SK-N-SH (cell line): ENCODE measurements around the gene NDUFAF8. TPM values are rescaled to one million over a fixed set of nuclear protein-coding genes. Genes with fewer than 3 reads are reported as not detected.

Source experiments
- CTCF ChIA-PET: fragments of 300-600, 350-600 bp; formaldehyde crosslinking; extraction: SDS; loops from one replicate; lab custom pipeline; 2021; lab: Yijun Ruan, JAX
- POLR2A ChIA-PET: fragments of 350-600 bp; sonication (Branson Sonifier 250); formaldehyde crosslinking; extraction: SDS; loops from one replicate; lab custom pipeline; 2020; ENCODE audit warnings: antibody characterized with exemption, inconsistent platforms; lab: Yijun Ruan, JAX
- DNase-seq: peaks from one replicate; pipeline ENCODE4 v3.0.0; 2012
- H2AFZ ChIP-seq: fragments of 200-600 bp; sonication (generic); 2 replicates; pipeline ENCODE4 v1.8.1; 2016; ENCODE audit warnings: antibody characterized with exemption, mild to moderate bottlenecking, low read depth
- H3F3A ChIP-seq: fragments of 200-600 bp; sonication (generic); replicated peaks from 2 replicates; pipeline ENCODE3; 2016; ENCODE audit warnings: antibody characterized with exemption, mild to moderate bottlenecking; ENCODE audit not compliant: insufficient read depth
- H3K27ac ChIP-seq, 2 experiments: fragments of 200-500 bp in 1 of 2; fragments of 200-600 bp in 1 of 2; sonication (Bioruptor generic) in 1 of 2; sonication (generic), shearing (Covaris generic) in 1 of 2; 2 replicates each; pipeline versions ENCODE4 v1.5.1 to v1.6.1; 2014 to 2016; ENCODE audit warnings: low read depth in 2 of 2, inconsistent platforms in 1 of 2, low read length in 1 of 2, mild to moderate bottlenecking in 1 of 2, mixed read lengths in 1 of 2
- H3K27me3 ChIP-seq: fragments of 200-600 bp; sonication (generic), shearing (Covaris generic); 2 replicates; pipeline ENCODE4 v1.6.1; 2016; ENCODE audit warnings: mixed run types; ENCODE audit not compliant: insufficient read depth
- H3K36me3 ChIP-seq, 2 experiments: fragments of 200-500 bp in 1 of 2; fragments of 200-600 bp in 1 of 2; sonication (Bioruptor generic) in 1 of 2; sonication (generic) in 1 of 2; replicated peaks in 1 of 2; 2 replicates each; pipeline versions ENCODE3 to v1.5.1; 2014 to 2016; ENCODE audit warnings: low read length in 1 of 2, mild to moderate bottlenecking in 1 of 2; ENCODE audit not compliant: insufficient read depth in 2 of 2, control insufficient read depth in 1 of 2
- H3K4me1 ChIP-seq, 2 experiments: fragments of 200-500 bp in 1 of 2; fragments of 200-600 bp in 1 of 2; sonication (Bioruptor generic) in 1 of 2; sonication (generic), shearing (Covaris generic) in 1 of 2; 2 replicates each; pipeline versions ENCODE4 v1.5.1 to v1.6.1; 2014 to 2016; ENCODE audit warnings: low read depth in 1 of 2, low read length in 1 of 2, mixed run types in 1 of 2; ENCODE audit not compliant: insufficient read depth in 2 of 2, control insufficient read depth in 1 of 2
- H3K4me2 ChIP-seq: fragments of 200-600 bp; sonication (generic), shearing (Covaris generic); 2 replicates; pipeline ENCODE4 v1.6.1; 2017; ENCODE audit warnings: mixed run types
- H3K4me3 ChIP-seq, 2 experiments: fragments of 200-500 bp in 1 of 2; fragments of 200-600 bp in 1 of 2; sonication (Bioruptor generic) in 1 of 2; sonication (generic), shearing (Covaris generic) in 1 of 2; 2 replicates each; pipeline versions ENCODE4 v1.5.1 to v1.8.1; 2014 to 2016; ENCODE audit warnings: low read depth in 2 of 2, inconsistent platforms in 1 of 2, low read length in 1 of 2, mild to moderate bottlenecking in 1 of 2, mixed read lengths in 1 of 2, moderate library complexity in 1 of 2
- H3K79me2 ChIP-seq: fragments of 200-600 bp; sonication (generic); 2 replicates; pipeline ENCODE4 v1.8.1; 2017; ENCODE audit warnings: mild to moderate bottlenecking; ENCODE audit not compliant: insufficient read depth
- H3K9ac ChIP-seq: fragments of 200-600 bp; sonication (generic); 2 replicates; pipeline ENCODE4 v1.6.1; 2017; ENCODE audit warnings: mixed run types
- H3K9me2 ChIP-seq: fragments of 200-600 bp; sonication (generic); 2 replicates; pipeline ENCODE4 v1.6.1; 2017; ENCODE audit warnings: mixed run types
- H3K9me3 ChIP-seq: fragments of 200-600 bp; sonication (generic); 2 replicates; pipeline ENCODE4 v1.6.1; 2017; ENCODE audit warnings: mixed run types, mild to moderate bottlenecking, moderate library complexity
- H4K20me1 ChIP-seq: fragments of 200-600 bp; sonication (generic); 2 replicates; pipeline ENCODE4 v1.6.1; 2017; ENCODE audit warnings: mild to moderate bottlenecking, mixed run types; ENCODE audit not compliant: insufficient read depth
- ELF1 ChIP-seq: IDR thresholded peaks from 2 replicates; pipeline ENCODE4 v1.4.0; 2012
- EP300 ChIP-seq, 2 experiments: IDR thresholded peaks; 2 replicates each; pipeline versions ENCODE4 v1.4.0 to v1.6.1; 2012; ENCODE audit warnings: borderline replicate concordance in 1 of 2, low read depth in 1 of 2, low read length in 1 of 2
- EZH2phosphoT487 ChIP-seq: fragments of 200-600 bp; sonication (generic); IDR thresholded peaks from 2 replicates; pipeline ENCODE4 v1.6.1; 2017; ENCODE audit warnings: low read depth, mixed run types, mild to moderate bottlenecking, antibody characterized with exemption, moderate library complexity, borderline replicate concordance
- FOSL2 ChIP-seq: IDR thresholded peaks from 2 replicates; pipeline ENCODE4 v1.4.0; 2012; ENCODE audit warnings: low read depth, mild to moderate bottlenecking, moderate library complexity, borderline replicate concordance
- FOXJ3 ChIP-seq: sonication (generic); formaldehyde crosslinking; IDR thresholded peaks from 2 replicates; pipeline ENCODE4 v1.5.1; 2020; ENCODE audit warnings: mild to moderate bottlenecking, missing genetic modification reagents
- GATA2 ChIP-seq: sonication (generic); formaldehyde crosslinking; IDR thresholded peaks from 2 replicates; pipeline ENCODE4 v1.5.0; 2020; ENCODE audit warnings: mild to moderate bottlenecking, missing genetic modification reagents
- MEF2A ChIP-seq: IDR thresholded peaks from 2 replicates; pipeline ENCODE4 v1.4.0; 2012; ENCODE audit warnings: low read depth, borderline replicate concordance
- NFIC ChIP-seq: IDR thresholded peaks from 2 replicates; pipeline ENCODE4 v1.4.0; 2012; ENCODE audit warnings: borderline replicate concordance
- PBX3 ChIP-seq: IDR thresholded peaks from 2 replicates; pipeline ENCODE4; 2012
- POLR2AphosphoS5 ChIP-seq: IDR thresholded peaks from 2 replicates; pipeline ENCODE4 v1.6.1; 2012; ENCODE audit warnings: low read depth, low read length
- REST ChIP-seq: IDR thresholded peaks from 2 replicates; pipeline ENCODE4 v1.6.1; 2012; ENCODE audit warnings: mild to moderate bottlenecking, low read depth, low read length, moderate library complexity
- RFX5 ChIP-seq: IDR thresholded peaks from 2 replicates; pipeline ENCODE4 v1.6.1; 2012; ENCODE audit warnings: mild to moderate bottlenecking, improper control_type of control experiment, low read length
- RXRA ChIP-seq: IDR thresholded peaks from 2 replicates; pipeline ENCODE4 v1.4.0; 2012; ENCODE audit warnings: low read depth, mild to moderate bottlenecking, borderline replicate concordance
- SIN3A ChIP-seq: IDR thresholded peaks from 2 replicates; pipeline ENCODE4 v1.6.1; 2012; ENCODE audit warnings: low read depth, mild to moderate bottlenecking, low read length, moderate library complexity, borderline replicate concordance
- TAF1 ChIP-seq: IDR thresholded peaks from 2 replicates; pipeline ENCODE4 v1.6.1; 2012; ENCODE audit warnings: low read depth, mild to moderate bottlenecking, low read length, moderate library complexity, borderline replicate concordance
- TCF12 ChIP-seq: IDR thresholded peaks from 2 replicates; pipeline ENCODE4 v1.4.0; 2012
- YY1 ChIP-seq: IDR thresholded peaks from 2 replicates; pipeline ENCODE4 v1.4.0; 2012; ENCODE audit warnings: low read depth, mild to moderate bottlenecking
- WGBS: methylation state at CpG from one replicate; pipeline ENCODE4 v1.1.6; 2017; ENCODE audit warnings: low lambda C conversion rate; 5-methylcytosine and 5-hydroxymethylcytosine counted together
- polyA plus RNA-seq, 3 experiments: library from polyadenylated mRNA; depleted of rRNA; stranded (reverse); fragments of >200 nt; gene quantifications; 2 replicates each; pipeline ENCODE4 v1.2.3, GENCODE V29; 2012
- TF ChIP-seq, protein P1 (sequence below): fragments of 150-350 bp; IDR thresholded peaks from 2 replicates; pipeline ENCODE4 v1.6.1; 2016; ENCODE audit warnings: mild to moderate bottlenecking, low read depth, low read length

Gene NDUFAF8
- polyA plus RNA-seq, 1 of the 3 experiments (the other 2 are of a cell fraction) = 229 TPM

DNA sequence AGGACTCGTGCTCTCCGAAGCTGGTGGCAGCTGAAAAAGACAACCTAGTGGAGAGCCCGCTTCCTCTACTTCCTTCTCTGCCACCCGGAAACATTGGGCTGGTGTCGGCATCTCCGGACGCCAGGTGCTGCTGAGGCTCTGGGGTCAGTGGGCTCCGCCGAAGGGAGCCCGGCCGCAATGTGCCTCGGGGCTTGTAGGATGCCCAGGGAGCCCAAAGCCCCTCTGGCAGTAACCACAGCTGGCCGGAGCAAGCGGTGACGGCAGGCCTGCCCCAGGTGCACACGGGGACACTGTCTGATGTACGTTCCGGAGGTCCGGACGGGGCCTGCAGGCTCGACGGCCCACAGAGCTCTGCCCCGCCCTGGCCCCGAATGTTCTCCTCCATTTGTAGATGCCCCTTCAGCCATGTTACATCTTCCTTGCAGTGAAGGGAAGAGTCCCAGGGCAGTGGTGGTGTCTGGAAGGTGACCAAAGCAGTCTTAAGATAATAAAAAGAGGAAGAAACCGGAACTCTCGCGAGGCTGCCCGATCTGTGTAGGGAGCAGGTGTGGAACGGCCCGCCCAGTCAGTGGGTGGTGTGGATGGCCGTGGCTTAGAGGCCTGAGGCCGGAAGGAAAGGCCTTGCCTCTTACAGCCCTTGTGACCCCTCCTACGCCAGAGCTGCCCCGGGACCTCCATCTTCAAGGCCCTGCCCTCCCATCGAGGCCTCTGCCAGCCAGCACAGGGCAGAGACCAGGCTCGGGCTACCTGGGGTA is 22.6 kb downstream of the NDUFAF8 start:
- DNase-seq = no peak
- 92% methylated on average over 33 of the region's 36 CpGs for WGBS
- H3K27me3 ChIP-seq = no peaks in the 10 kb centered on the region
- H3K9ac ChIP-seq = no peak overlapping the region
- peaks cover 0 to 15% of the 10 kb centered on the region in 2 experiments; a peak in 1 of 4 replicates for H3K4me1 ChIP-seq
- CTCF ChIA-PET = interaction anchor here (0.8 to 1.8 kb wide), 5 partner anchors 8 to 339 kb away, joined by 3 to 10 read pairs (median 3); no protein-coding TSS in a partner anchor
- H3K9me2 ChIP-seq = no peaks in the 10 kb centered on the region
- no peaks in the 10 kb centered on the region for H3K79me2 ChIP-seq
- H3K4me2 ChIP-seq = no peak overlapping the region
- TF ChIP-seq TCF12 (no peak), POLR2AphosphoS5 (no peak), RXRA (no peak), FOSL2 (no peak), RFX5 (no peak), FOXJ3 (CRISPR knock-in tag) (no peak), PBX3 (no peak), NFIC (no peak), GATA2 (CRISPR knock-in tag) (no peak), EP300 (IDR thresholded peaks at IDR 0.05; ENCODE audit: borderline replicate concordance in 1 of 2, low read depth in 1 of 2, low read length in 1 of 2) (no peak), TAF1 (no peak), SIN3A (no peak), ELF1 (no peak), REST (no peak), MEF2A (no peak), EZH2phosphoT487 (no peak), YY1 (no peak)
- TF ChIP-seq, protein P1, sequence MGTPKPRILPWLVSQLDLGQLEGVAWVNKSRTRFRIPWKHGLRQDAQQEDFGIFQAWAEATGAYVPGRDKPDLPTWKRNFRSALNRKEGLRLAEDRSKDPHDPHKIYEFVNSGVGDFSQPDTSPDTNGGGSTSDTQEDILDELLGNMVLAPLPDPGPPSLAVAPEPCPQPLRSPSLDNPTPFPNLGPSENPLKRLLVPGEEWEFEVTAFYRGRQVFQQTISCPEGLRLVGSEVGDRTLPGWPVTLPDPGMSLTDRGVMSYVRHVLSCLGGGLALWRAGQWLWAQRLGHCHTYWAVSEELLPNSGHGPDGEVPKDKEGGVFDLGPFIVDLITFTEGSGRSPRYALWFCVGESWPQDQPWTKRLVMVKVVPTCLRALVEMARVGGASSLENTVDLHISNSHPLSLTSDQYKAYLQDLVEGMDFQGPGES = no peak
- H3K4me3 ChIP-seq = no peak overlapping the region
- H2AFZ ChIP-seq = no peak overlapping the region
- H3K27ac ChIP-seq = no peak overlapping the region
- H3K9me3 ChIP-seq = no peaks in the 10 kb centered on the region
- POLR2A ChIA-PET = no interaction called here
- no peaks in the 10 kb centered on the region for H3F3A ChIP-seq
- peaks cover 10% of the 10 kb centered on the region; the same call in 1 of the 2 replicates for H4K20me1 ChIP-seq
- H3K36me3 ChIP-seq = peaks cover 31 to 83% of the 10 kb centered on the region in 2 experiments
